ENCODE data around the gene CRCP. TPM values are rescaled to one million over a fixed set of nuclear protein-coding genes. Genes with fewer than 3 reads are reported as not detected.

The CRCP gene
- polyA plus RNA-seq, 2 of the 4 experiments (the other 2 are of a cell fraction): 33.1 to 40.3 TPM

- TF ChIP-seq RARB (CRISPR knock-in tag; IDR thresholded peaks at IDR 0.05): no peak
- no peak for TF ChIP-seq HEYL (CRISPR knock-in tag; IDR thresholded peaks at IDR 0.05)
- TF ChIP-seq ZNF302 (CRISPR knock-in tag; IDR thresholded peaks at IDR 0.05): no peak
- TF ChIP-seq HDAC2 (IDR thresholded peaks at IDR 0.05): no peak
- no peak for TF ChIP-seq ZSCAN20 (CRISPR knock-in tag; IDR thresholded peaks at IDR 0.05)
- TF ChIP-seq TFCP2L1 (CRISPR knock-in tag; IDR thresholded peaks at IDR 0.05): no peak
- TF ChIP-seq RNF2 (IDR thresholded peaks at IDR 0.05; ENCODE audit: borderline replicate concordance, low read depth): no peak
- TF ChIP-seq FOXS1 (CRISPR knock-in tag; IDR thresholded peaks at IDR 0.05): no peak
- 0 out of 2 replicates have a peak, but pooled peaks have one; percentile 21 for TF ChIP-seq HOXB13 (CRISPR knock-in tag; IDR thresholded peaks at IDR 0.05; ENCODE audit: low read depth)
- peak; percentile 16; the same call in 1 of the 3 replicates for TF ChIP-seq SMC3 (IDR thresholded peaks at IDR 0.05)
- peak; percentile 30; the same call in 1 of the 2 replicates for TF ChIP-seq EHF (CRISPR knock-in tag; IDR thresholded peaks at IDR 0.05)
- TF ChIP-seq FOSL2 (IDR thresholded peaks at IDR 0.05): no peak
- no peak for TF ChIP-seq FOSL2 (CRISPR knock-in tag; IDR thresholded peaks at IDR 0.05)
- TF ChIP-seq HOXA7 (CRISPR knock-in tag; IDR thresholded peaks at IDR 0.05): no peak
- TF ChIP-seq, protein P1, sequence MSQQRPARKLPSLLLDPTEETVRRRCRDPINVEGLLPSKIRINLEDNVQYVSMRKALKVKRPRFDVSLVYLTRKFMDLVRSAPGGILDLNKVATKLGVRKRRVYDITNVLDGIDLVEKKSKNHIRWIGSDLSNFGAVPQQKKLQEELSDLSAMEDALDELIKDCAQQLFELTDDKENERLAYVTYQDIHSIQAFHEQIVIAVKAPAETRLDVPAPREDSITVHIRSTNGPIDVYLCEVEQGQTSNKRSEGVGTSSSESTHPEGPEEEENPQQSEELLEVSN (IDR thresholded peaks at IDR 0.05; ENCODE audit: borderline replicate concordance, low read depth): peak; percentile 82
- TF ChIP-seq ELK1 (IDR thresholded peaks at IDR 0.05; ENCODE audit: low read depth, low read length): no peak
- no peak for TF ChIP-seq MAZ (IDR thresholded peaks at IDR 0.05; ENCODE audit: borderline replicate concordance, low read depth, low read length)
- TF ChIP-seq REST (IDR thresholded peaks at IDR 0.05): no peak
- no peak for TF ChIP-seq ZFP36 (IDR thresholded peaks at IDR 0.05; ENCODE audit: borderline replicate concordance, partially characterized antibody)
- TF ChIP-seq SREBF2 (IDR thresholded peaks at IDR 0.05): no peak
- no peak; the same call in 1 of the 2 replicates for TF ChIP-seq MYC (IDR thresholded peaks at IDR 0.05; ENCODE audit: borderline replicate concordance, low read length)
- TF ChIP-seq POLR2AphosphoS2 (conservative IDR thresholded peaks at IDR 0.05; ENCODE audit: low read length): no peak
Measured at GRCh38 chr7:66114743-66115649, at the start of gene CRCP (continued).

GRCh38 chr7:66069732-66070131, 44.9 kb upstream of the CRCP start:
- DNase-seq (ENCODE audit: low read depth in 1 of 2, low spot score in 1 of 2) (no peak), ATAC-seq (no peak), FAIRE-seq (no peak)
- Histone ChIP-seq H3K9me3 (0 out of 3 replicates have a peak, but pooled peaks cover 4% of the 10 kb centered on the region), H3K4me2 (no peak overlapping the region), H3K4me3 (no peak overlapping the region), H3K27ac (no peak overlapping the region), H3K4me1 (no peaks in the 10 kb centered on the region)
- ChIA-PET POLR2A (no interaction called here), CTCF (interaction anchor here (1.3 to 1.8 kb wide), 2 partner anchors 14 to 33 kb away, joined by 3 to 5 read pairs; no protein-coding TSS in a partner anchor)
- TF ChIP-seq EHF (CRISPR knock-in tag; IDR thresholded peaks at IDR 0.05) (no peak), FOSB (CRISPR knock-in tag; IDR thresholded peaks at IDR 0.05) (no peak), RNF2 (IDR thresholded peaks at IDR 0.05; ENCODE audit: borderline replicate concordance, low read depth) (no peak), NR3C1 (IDR thresholded peaks at IDR 0.05) (no peak), SMC3 (IDR thresholded peaks at IDR 0.05) (no peak), HEYL (CRISPR knock-in tag; IDR thresholded peaks at IDR 0.05) (no peak)
- 74% methylated on average over 4 of the region's 4 CpGs for WGBS (ENCODE audit: missing lambda C conversion rate)

Measured in A549 (cell line).